ENCODE data around the gene CCR3.

GRCh38 chr3:46300461-46300789 is 58.2 kb downstream of the CCR3 start:
- TF ChIP-seq POLR2AphosphoS5 (IDR thresholded peaks at IDR 0.05) (no peak), CTCF (IDR thresholded peaks at IDR 0.05 in 8 of 11, conservative IDR thresholded peaks at IDR 0.05 in 3 of 11) (no peak)

All from spleen (tissue), 7 donors.